Fibroblast of lung (primary cell): ENCODE measurements around the gene NUFIP2.

Experiments
- EZH2 ChIP-seq: IDR thresholded peaks from 2 replicates; pipeline ENCODE4 v1.5.1; 2012; ENCODE audit warnings: low read length, control low read depth, mild to moderate bottlenecking; ENCODE audit errors: missing control alignments
- TF ChIP-seq, protein P1 (sequence below), 2 donors: IDR thresholded peaks in 1 of 2; conservative IDR thresholded peaks in 1 of 2; 1 replicate in 1 of 2; 2 replicates in 1 of 2; pipeline ENCODE4 v1.5.1; 2011 to 2012; ENCODE audit warnings: low read length in 2 of 2, control low read depth in 1 of 2, inconsistent platforms in 1 of 2, low read depth in 1 of 2, mild to moderate bottlenecking in 1 of 2

DNA sequence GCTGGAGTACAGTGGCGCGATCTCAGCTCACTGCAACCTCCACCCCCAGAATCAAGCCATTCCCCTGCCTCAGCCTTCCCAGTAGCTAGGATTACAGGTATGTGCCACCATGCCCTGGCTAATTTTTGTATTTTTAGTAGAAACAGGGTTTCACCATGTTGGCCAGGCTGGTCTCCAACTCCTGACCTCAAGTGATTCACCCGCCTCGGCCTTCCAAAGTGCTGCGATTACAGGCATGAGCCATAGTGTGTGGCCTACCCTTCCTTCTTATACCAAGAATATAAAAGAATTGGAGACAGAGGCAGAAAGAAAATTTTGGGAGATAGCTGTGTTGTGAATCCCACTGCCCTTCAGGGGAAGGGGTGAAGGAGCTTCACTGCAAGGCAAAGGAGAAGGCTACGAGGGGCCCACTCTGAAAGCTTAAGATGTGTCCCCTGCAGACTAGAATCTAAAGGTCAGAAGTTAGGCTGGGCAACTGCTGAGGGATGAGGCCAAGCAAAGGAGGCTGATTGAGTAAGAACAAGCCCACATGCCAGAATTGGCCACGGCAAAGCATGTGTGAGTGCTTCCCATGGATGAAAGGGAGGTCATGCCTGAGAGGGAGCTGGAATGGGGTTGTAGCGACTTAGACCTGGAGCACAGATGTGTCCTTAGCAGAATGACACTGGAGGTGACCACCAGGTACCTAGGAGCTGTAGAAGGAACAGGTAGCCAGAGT is 55.7 kb downstream of the NUFIP2 start:
- TF ChIP-seq, protein P1, sequence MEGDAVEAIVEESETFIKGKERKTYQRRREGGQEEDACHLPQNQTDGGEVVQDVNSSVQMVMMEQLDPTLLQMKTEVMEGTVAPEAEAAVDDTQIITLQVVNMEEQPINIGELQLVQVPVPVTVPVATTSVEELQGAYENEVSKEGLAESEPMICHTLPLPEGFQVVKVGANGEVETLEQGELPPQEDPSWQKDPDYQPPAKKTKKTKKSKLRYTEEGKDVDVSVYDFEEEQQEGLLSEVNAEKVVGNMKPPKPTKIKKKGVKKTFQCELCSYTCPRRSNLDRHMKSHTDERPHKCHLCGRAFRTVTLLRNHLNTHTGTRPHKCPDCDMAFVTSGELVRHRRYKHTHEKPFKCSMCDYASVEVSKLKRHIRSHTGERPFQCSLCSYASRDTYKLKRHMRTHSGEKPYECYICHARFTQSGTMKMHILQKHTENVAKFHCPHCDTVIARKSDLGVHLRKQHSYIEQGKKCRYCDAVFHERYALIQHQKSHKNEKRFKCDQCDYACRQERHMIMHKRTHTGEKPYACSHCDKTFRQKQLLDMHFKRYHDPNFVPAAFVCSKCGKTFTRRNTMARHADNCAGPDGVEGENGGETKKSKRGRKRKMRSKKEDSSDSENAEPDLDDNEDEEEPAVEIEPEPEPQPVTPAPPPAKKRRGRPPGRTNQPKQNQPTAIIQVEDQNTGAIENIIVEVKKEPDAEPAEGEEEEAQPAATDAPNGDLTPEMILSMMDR (conservative IDR thresholded peaks at IDR 0.05 in 1 of 2, IDR thresholded peaks at IDR 0.05 in 1 of 2; ENCODE audit: low read depth in 1 of 2, low read length in 2 of 2), result no peak
- no peak for TF ChIP-seq EZH2
